CD4-positive, alpha-beta T cell (primary cell): ENCODE results near the gene GULP1. TPM values are rescaled to one million over a fixed set of nuclear protein-coding genes. Genes with fewer than 3 reads are reported as not detected.

Source experiments
- ATAC-seq: fragments of 200-7000 bp; cut with Tn5 transposase; one replicate; pipeline ENCODE4 v1.10.0; 2022; ENCODE audit warnings: mild to moderate bottlenecking; ENCODE audit not compliant: poor library complexity
- CTCF ChIA-PET: fragments of 350-600 bp; sonication (Branson Sonifier 250); formaldehyde crosslinking; loops from one replicate; lab custom pipeline; 2021; ENCODE audit warnings: antibody characterized with exemption, inconsistent platforms; lab: Charles Lee
- POLR2A ChIA-PET: fragments of 350-600 bp; sonication (Branson Sonifier 250); formaldehyde crosslinking; loops from one replicate; lab custom pipeline; 2021; ENCODE audit warnings: antibody characterized with exemption, inconsistent platforms; lab: Charles Lee
- DNase-seq, 14 experiments: peaks; one replicate each; pipeline ENCODE4 v3.0.0-alpha.2; 2013 to 2020; ENCODE audit warnings: mixed read lengths in 2 of 14
- H3K27ac ChIP-seq, 2 donors: one replicate each; pipeline versions ENCODE4 v1.5.1 to v1.7.0; 2013; ENCODE audit warnings: low read length in 2 of 2, low read depth in 1 of 2, mild to moderate bottlenecking in 1 of 2
- H3K27me3 ChIP-seq, 2 experiments: 1 replicate in 1 of 2; 2 replicates in 1 of 2; pipeline versions ENCODE4 v1.6.1 to v1.7.0; 2013; ENCODE audit warnings: low read length in 2 of 2, control low read depth in 1 of 2, mild to moderate bottlenecking in 1 of 2, moderate library complexity in 1 of 2; ENCODE audit not compliant: insufficient read depth in 2 of 2, control insufficient read depth in 1 of 2
- H3K36me3 ChIP-seq: one replicate; pipeline ENCODE4 v1.6.1; 2013; ENCODE audit warnings: low read length, control low read depth; ENCODE audit not compliant: insufficient read depth
- H3K4me1 ChIP-seq: one replicate; pipeline ENCODE4 v1.6.1; 2013; ENCODE audit warnings: low read length, control low read depth; ENCODE audit not compliant: insufficient read depth
- H3K4me3 ChIP-seq: one replicate; pipeline ENCODE4 v1.5.1; 2013; ENCODE audit warnings: mild to moderate bottlenecking, low read length, moderate library complexity
- H3K9me3 ChIP-seq, 2 experiments: 1 replicate in 1 of 2; 2 replicates in 1 of 2; pipeline versions ENCODE4 v1.6.1 to v1.7.0; 2013; ENCODE audit warnings: low read length in 2 of 2, mild to moderate bottlenecking in 2 of 2, control low read depth in 1 of 2, moderate library complexity in 1 of 2; ENCODE audit not compliant: control insufficient read depth in 1 of 2, insufficient read depth in 1 of 2
- H3K27ac Mint-ChIP-seq: one replicate; pipeline ENCODE4 v1.8.0; 2020; ENCODE audit warnings: mixed read lengths
- H3K27me3 Mint-ChIP-seq: one replicate; pipeline ENCODE4 v1.8.0; 2021; ENCODE audit warnings: mixed read lengths
- H3K36me3 Mint-ChIP-seq: one replicate; pipeline ENCODE4 v1.8.0; 2021; ENCODE audit warnings: low read depth, mixed read lengths
- H3K4me1 Mint-ChIP-seq: one replicate; pipeline ENCODE4 v1.8.0; 2021; ENCODE audit warnings: low read depth, mixed read lengths
- H3K4me3 Mint-ChIP-seq: one replicate; pipeline ENCODE4 v1.8.0; 2020; ENCODE audit warnings: mild to moderate bottlenecking, mixed read lengths
- H3K9me3 Mint-ChIP-seq: one replicate; pipeline ENCODE4 v1.8.0; 2020; ENCODE audit warnings: mixed read lengths
- intact Hi-C, 2 experiments: fragments of 100-400 bp; cut with DNase I in 1 of 2; cut with micrococcal nuclease in 1 of 2; formaldehyde crosslinking; loops; one replicate each; pipeline versions ENCODE4 v1.15.1 to v1.9.0; 2023 to 2025; cut with DNase I, micrococcal nuclease
- total RNA-seq, 174 experiments: library from RNA in 2 of 174; stranded (reverse) in 2 of 174; gene quantifications; one replicate each; pipeline ENCODE4 v1.2.3 and lab custom pipeline; 2021 to 2026
- TF ChIP-seq, protein P1 (sequence below): fragments of 200-600 bp; IDR thresholded peaks from one replicate; pipeline ENCODE4 v1.8.0; 2022; ENCODE audit warnings: antibody characterized with exemption, mild to moderate bottlenecking

GULP1 gene
- total RNA-seq, 2 experiments from 2014 or later = not detected

- no peak for ATAC-seq
Measured at GRCh38 chr2:188383158-188383557, 91.5 kb downstream of the GULP1 start.

DNA sequence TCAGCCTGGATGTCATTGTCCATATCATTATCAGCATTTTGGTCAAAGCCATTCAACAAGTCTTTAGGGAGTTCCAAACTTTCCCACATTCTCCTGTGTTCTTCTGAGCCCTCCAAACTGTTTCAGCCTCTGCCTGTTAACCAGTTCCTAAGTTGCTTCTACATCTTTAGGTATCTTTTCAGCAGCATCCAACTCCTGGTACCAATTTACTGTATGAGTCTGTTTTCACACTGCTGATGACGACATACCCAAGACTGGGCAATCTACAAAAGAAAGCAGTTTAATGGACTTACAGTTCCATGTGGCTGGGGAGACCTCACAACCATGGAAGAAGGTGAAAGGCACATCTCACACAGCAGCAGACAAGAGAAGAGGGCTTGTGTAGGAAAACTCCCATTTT lies 94.2 kb downstream of the GULP1 start:
- DNase-seq (no peak), ATAC-seq (no peak)
- Mint-ChIP-seq H3K27me3 (no peaks in the 10 kb centered on the region), H3K27ac (no peak overlapping the region), H3K9me3 (no peaks in the 10 kb centered on the region), H3K36me3 (no peaks in the 10 kb centered on the region), H3K4me1 (no peaks in the 10 kb centered on the region), H3K4me3 (no peak overlapping the region)
- H3K36me3 ChIP-seq = no peaks in the 10 kb centered on the region
- no peak overlapping the region for H3K27ac ChIP-seq
- peaks cover 0 to 7% of the 10 kb centered on the region in 2 experiments for H3K9me3 ChIP-seq
- ChIA-PET POLR2A (no interaction called here), CTCF (no interaction called here)
- H3K27me3 ChIP-seq = no peaks in the 10 kb centered on the region
- TF ChIP-seq, protein P1, sequence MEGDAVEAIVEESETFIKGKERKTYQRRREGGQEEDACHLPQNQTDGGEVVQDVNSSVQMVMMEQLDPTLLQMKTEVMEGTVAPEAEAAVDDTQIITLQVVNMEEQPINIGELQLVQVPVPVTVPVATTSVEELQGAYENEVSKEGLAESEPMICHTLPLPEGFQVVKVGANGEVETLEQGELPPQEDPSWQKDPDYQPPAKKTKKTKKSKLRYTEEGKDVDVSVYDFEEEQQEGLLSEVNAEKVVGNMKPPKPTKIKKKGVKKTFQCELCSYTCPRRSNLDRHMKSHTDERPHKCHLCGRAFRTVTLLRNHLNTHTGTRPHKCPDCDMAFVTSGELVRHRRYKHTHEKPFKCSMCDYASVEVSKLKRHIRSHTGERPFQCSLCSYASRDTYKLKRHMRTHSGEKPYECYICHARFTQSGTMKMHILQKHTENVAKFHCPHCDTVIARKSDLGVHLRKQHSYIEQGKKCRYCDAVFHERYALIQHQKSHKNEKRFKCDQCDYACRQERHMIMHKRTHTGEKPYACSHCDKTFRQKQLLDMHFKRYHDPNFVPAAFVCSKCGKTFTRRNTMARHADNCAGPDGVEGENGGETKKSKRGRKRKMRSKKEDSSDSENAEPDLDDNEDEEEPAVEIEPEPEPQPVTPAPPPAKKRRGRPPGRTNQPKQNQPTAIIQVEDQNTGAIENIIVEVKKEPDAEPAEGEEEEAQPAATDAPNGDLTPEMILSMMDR = no peak
- intact Hi-C loops = no loop called here
- H3K4me1 ChIP-seq = no peaks in the 10 kb centered on the region
- no peak overlapping the region for H3K4me3 ChIP-seq

More at GRCh38 chr2:188383158-188383557, 91.5 kb downstream of the GULP1 start:
- H3K27me3 ChIP-seq = no peaks in the 10 kb centered on the region
- no peaks in the 10 kb centered on the region for H3K4me1 ChIP-seq
- Mint-ChIP-seq H3K4me1 (no peaks in the 10 kb centered on the region), H3K36me3 (no peaks in the 10 kb centered on the region), H3K27me3 (no peaks in the 10 kb centered on the region), H3K9me3 (no peaks in the 10 kb centered on the region), H3K27ac (no peak overlapping the region), H3K4me3 (no peak overlapping the region)
- H3K9me3 ChIP-seq = peaks cover 0 to 7% of the 10 kb centered on the region in 2 experiments
- TF ChIP-seq, protein P1 = no peak
- DNase-seq = no peak
- H3K36me3 ChIP-seq = no peaks in the 10 kb centered on the region
- ChIA-PET CTCF (no interaction called here), POLR2A (no interaction called here)
- no peak overlapping the region for H3K4me3 ChIP-seq
- intact Hi-C loops = no loop called here
- H3K27ac ChIP-seq = no peak overlapping the region

GRCh38 chr2:188388831-188389230 lies 97.2 kb downstream of the GULP1 start:
- Mint-ChIP-seq H3K36me3 (no peaks in the 10 kb centered on the region), H3K4me3 (no peak overlapping the region), H3K27ac (no peak overlapping the region), H3K27me3 (no peaks in the 10 kb centered on the region), H3K9me3 (peaks cover 2% of the 10 kb centered on the region), H3K4me1 (no peaks in the 10 kb centered on the region)
- Histone ChIP-seq H3K4me3 (no peak overlapping the region), H3K27me3 (no peaks in the 10 kb centered on the region), H3K4me1 (no peaks in the 10 kb centered on the region), H3K27ac (no peak overlapping the region), H3K36me3 (no peaks in the 10 kb centered on the region), H3K9me3 (peaks cover 0 to 7% of the 10 kb centered on the region in 2 experiments)
- CTCF ChIA-PET = no interaction called here
- DNase-seq = no peak
- intact Hi-C loops = no loop called here
- TF ChIP-seq, protein P1 = no peak
- no peak for ATAC-seq
- POLR2A ChIA-PET = no interaction called here
